ENCODE data around the gene GRB14. TPM values are rescaled to one million over a fixed set of nuclear protein-coding genes. Genes with fewer than 3 reads are reported as not detected.

The GRB14 gene
- total and polyA plus RNA-seq, 10 of the 15 experiments (the other 5 are each of a cell fraction or from before 2014, with no cell fraction given), result not detected

DNA sequence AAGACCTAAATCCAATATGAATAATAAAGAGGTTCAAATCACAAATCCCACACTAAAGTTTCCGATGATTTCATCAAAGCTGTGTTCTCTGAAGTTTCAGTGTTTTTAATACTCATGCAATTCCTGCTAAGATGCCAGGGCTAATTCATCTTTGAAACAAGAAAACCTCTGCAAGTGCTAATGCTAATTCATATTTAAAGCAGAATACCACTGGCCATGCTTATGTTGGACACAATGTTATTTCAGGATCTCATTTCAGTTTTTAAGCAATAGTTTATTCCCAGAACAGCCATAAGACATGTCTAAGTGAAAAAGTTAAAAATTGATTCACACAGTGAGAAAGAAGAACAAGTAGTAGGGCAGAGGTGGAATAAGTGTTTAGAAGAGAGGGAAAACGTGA, 62.8 kb downstream of the GRB14 start (continued):
- TF ChIP-seq, protein P1, sequence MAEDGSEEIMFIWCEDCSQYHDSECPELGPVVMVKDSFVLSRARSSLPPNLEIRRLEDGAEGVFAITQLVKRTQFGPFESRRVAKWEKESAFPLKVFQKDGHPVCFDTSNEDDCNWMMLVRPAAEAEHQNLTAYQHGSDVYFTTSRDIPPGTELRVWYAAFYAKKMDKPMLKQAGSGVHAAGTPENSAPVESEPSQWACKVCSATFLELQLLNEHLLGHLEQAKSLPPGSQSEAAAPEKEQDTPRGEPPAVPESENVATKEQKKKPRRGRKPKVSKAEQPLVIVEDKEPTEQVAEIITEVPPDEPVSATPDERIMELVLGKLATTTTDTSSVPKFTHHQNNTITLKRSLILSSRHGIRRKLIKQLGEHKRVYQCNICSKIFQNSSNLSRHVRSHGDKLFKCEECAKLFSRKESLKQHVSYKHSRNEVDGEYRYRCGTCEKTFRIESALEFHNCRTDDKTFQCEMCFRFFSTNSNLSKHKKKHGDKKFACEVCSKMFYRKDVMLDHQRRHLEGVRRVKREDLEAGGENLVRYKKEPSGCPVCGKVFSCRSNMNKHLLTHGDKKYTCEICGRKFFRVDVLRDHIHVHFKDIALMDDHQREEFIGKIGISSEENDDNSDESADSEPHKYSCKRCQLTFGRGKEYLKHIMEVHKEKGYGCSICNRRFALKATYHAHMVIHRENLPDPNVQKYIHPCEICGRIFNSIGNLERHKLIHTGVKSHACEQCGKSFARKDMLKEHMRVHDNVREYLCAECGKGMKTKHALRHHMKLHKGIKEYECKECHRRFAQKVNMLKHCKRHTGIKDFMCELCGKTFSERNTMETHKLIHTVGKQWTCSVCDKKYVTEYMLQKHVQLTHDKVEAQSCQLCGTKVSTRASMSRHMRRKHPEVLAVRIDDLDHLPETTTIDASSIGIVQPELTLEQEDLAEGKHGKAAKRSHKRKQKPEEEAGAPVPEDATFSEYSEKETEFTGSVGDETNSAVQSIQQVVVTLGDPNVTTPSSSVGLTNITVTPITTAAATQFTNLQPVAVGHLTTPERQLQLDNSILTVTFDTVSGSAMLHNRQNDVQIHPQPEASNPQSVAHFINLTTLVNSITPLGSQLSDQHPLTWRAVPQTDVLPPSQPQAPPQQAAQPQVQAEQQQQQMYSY (CRISPR knock-in tag; IDR thresholded peaks at IDR 0.05), result no peak
- TF ChIP-seq IKZF2 (IDR thresholded peaks at IDR 0.05) (no peak), HDAC2 (IDR thresholded peaks at IDR 0.05) (no peak), ASH2L (IDR thresholded peaks at IDR 0.05; ENCODE audit: borderline replicate concordance, low read depth) (no peak), ZSCAN29 (IDR thresholded peaks at IDR 0.05) (no peak), IRF4 (IDR thresholded peaks at IDR 0.05; ENCODE audit: low read depth, low read length) (no peak), PAX8 (IDR thresholded peaks at IDR 0.05) (no peak), CREB1 (IDR thresholded peaks at IDR 0.05; ENCODE audit: low read depth) (no peak), FOS (IDR thresholded peaks at IDR 0.05; ENCODE audit: borderline replicate concordance, extremely low read depth, insufficient read length) (no peak), PML (IDR thresholded peaks at IDR 0.05; ENCODE audit: low read length) (no peak), RB1 (IDR thresholded peaks at IDR 0.05; ENCODE audit: borderline replicate concordance) (no peak)
- TF ChIP-seq, protein P2, sequence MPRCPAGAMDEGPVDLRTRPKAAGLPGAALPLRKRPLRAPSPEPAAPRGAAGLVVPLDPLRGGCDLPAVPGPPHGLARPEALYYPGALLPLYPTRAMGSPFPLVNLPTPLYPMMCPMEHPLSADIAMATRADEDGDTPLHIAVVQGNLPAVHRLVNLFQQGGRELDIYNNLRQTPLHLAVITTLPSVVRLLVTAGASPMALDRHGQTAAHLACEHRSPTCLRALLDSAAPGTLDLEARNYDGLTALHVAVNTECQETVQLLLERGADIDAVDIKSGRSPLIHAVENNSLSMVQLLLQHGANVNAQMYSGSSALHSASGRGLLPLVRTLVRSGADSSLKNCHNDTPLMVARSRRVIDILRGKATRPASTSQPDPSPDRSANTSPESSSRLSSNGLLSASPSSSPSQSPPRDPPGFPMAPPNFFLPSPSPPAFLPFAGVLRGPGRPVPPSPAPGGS (IDR thresholded peaks at IDR 0.05; ENCODE audit: borderline replicate concordance, insufficient read depth, low read depth, low read length, poor library complexity, severe bottlenecking), result no peak
- TF ChIP-seq, protein P3, sequence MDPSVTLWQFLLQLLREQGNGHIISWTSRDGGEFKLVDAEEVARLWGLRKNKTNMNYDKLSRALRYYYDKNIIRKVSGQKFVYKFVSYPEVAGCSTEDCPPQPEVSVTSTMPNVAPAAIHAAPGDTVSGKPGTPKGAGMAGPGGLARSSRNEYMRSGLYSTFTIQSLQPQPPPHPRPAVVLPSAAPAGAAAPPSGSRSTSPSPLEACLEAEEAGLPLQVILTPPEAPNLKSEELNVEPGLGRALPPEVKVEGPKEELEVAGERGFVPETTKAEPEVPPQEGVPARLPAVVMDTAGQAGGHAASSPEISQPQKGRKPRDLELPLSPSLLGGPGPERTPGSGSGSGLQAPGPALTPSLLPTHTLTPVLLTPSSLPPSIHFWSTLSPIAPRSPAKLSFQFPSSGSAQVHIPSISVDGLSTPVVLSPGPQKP (IDR thresholded peaks at IDR 0.05; ENCODE audit: low read depth, low read length), result no peak
- TF ChIP-seq, protein P4, sequence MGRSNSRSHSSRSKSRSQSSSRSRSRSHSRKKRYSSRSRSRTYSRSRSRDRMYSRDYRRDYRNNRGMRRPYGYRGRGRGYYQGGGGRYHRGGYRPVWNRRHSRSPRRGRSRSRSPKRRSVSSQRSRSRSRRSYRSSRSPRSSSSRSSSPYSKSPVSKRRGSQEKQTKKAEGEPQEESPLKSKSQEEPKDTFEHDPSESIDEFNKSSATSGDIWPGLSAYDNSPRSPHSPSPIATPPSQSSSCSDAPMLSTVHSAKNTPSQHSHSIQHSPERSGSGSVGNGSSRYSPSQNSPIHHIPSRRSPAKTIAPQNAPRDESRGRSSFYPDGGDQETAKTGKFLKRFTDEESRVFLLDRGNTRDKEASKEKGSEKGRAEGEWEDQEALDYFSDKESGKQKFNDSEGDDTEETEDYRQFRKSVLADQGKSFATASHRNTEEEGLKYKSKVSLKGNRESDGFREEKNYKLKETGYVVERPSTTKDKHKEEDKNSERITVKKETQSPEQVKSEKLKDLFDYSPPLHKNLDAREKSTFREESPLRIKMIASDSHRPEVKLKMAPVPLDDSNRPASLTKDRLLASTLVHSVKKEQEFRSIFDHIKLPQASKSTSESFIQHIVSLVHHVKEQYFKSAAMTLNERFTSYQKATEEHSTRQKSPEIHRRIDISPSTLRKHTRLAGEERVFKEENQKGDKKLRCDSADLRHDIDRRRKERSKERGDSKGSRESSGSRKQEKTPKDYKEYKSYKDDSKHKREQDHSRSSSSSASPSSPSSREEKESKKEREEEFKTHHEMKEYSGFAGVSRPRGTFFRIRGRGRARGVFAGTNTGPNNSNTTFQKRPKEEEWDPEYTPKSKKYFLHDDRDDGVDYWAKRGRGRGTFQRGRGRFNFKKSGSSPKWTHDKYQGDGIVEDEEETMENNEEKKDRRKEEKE (IDR thresholded peaks at IDR 0.05), result no peak

Measured in GM12878 (cell line).